ENCODE data around the gene ABCA7. TPM values are rescaled to one million over a fixed set of nuclear protein-coding genes. Genes with fewer than 3 reads are reported as not detected.
A peak's percentile ranks its signal among the peaks of the same experiment; 100 is the strongest.

Gene ABCA7
- total RNA-seq, 3 donors from 2014 or later = 8.0 to 31.8 (median 26.5) TPM

DNA sequence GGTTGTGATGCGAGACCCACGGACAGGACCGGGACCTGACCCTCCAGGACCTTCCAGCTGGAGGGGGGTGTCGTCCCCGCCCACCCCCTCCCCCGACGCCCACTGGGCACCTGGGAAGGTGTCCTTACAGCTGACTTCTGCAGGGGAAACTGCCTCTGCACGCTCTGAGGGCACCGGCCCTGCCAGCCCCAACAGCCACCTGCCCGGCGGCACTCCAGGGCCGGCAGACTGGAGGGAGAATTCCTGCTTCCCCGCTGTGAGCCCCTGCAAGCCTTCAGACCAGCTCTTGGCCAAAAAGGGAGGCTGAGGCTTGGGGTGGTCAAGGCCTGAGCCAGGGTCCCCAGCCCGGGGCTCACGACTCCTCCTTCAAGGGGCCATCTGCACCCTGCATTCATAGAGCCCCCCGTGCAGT is 12.3 kb upstream of the ABCA7 start:
- H3K4me1 ChIP-seq = peaks cover 0 to 5% of the 10 kb centered on the region in 2 donors
- no peaks in the 10 kb centered on the region for H3K9me3 ChIP-seq
- peak overlapping the region; percentile 98 to 99 for H3K27ac ChIP-seq
- peak overlapping the region; percentile 93 to 100 (median 98) for H3K4me3 ChIP-seq
- TF ChIP-seq POLR2AphosphoS5 (IDR thresholded peaks at IDR 0.05) (no peak), POLR2A (IDR thresholded peaks at IDR 0.05) (no peak)
- TF ChIP-seq, protein P1, sequence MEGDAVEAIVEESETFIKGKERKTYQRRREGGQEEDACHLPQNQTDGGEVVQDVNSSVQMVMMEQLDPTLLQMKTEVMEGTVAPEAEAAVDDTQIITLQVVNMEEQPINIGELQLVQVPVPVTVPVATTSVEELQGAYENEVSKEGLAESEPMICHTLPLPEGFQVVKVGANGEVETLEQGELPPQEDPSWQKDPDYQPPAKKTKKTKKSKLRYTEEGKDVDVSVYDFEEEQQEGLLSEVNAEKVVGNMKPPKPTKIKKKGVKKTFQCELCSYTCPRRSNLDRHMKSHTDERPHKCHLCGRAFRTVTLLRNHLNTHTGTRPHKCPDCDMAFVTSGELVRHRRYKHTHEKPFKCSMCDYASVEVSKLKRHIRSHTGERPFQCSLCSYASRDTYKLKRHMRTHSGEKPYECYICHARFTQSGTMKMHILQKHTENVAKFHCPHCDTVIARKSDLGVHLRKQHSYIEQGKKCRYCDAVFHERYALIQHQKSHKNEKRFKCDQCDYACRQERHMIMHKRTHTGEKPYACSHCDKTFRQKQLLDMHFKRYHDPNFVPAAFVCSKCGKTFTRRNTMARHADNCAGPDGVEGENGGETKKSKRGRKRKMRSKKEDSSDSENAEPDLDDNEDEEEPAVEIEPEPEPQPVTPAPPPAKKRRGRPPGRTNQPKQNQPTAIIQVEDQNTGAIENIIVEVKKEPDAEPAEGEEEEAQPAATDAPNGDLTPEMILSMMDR (IDR thresholded peaks at IDR 0.05) = no peak
- H3K27me3 ChIP-seq = no peaks in the 10 kb centered on the region
- no peak for DNase-seq (ENCODE audit: low spot score in 2 of 2)
- intact Hi-C loops (cut with DNase I; ENCODE audit: low total_unique reads) = loop anchor here (5.0 kb wide), 1 partner anchor 75 kb away; the partner anchor contains the start of gene GPX4
- H3K36me3 ChIP-seq = no peaks in the 10 kb centered on the region

DNA sequence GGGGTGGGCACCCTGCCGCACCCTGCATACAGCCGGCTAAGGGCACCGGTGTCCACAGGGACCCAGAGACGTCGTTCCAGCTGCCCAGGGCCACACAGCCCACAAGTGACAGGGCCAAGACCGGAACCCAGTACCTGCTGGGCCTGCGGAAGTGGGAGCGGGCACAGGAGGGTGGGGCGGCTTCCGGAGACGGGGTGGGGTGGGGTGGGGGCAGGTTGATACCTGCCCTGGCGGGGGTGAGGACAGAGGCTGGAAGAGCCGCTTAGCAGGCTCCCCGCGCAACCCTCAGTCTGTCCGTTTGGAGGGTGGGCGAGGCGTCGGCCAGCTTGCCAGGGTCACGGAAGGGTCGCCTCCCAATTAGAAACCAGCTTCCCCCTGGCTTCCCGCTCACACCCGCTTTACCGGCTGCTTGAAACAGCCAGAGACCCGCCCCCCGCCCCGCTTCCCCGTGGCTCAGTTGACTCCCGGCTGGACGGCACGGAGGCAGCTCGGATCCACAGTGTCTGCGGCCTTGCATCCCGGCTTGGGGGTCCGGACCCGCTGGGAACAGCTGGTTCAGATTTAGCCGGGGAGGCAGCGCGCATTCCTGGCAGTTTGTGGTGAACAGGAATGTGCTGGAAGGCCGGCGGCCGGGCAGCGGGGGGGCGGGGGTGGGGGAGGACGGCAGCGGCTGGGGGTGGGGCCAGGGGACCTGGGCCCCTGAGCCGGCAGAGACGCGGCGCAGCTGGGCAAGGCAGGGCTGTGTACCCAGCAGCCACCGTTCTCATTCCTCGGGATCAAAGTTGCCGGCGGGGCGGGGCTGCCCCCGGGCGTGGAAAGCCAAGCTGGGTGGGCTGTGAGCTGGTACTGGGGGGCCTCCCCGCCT is 11.6 kb upstream of the ABCA7 start:
- Histone ChIP-seq H3K36me3 (no peaks in the 10 kb centered on the region), H3K9me3 (no peaks in the 10 kb centered on the region), H3K27me3 (no peaks in the 10 kb centered on the region), H3K4me1 (peaks cover 0 to 5% of the 10 kb centered on the region in 2 donors), H3K4me3 (peak overlapping the region; percentile 93 to 100 (median 98)), H3K27ac (peak overlapping the region; percentile 98 to 99)
- peak; percentile 78 to 81 for DNase-seq (ENCODE audit: low spot score in 2 of 2)
- TF ChIP-seq, protein P1 (IDR thresholded peaks at IDR 0.05) = no peak
- TF ChIP-seq POLR2AphosphoS5 (IDR thresholded peaks at IDR 0.05) = peak; percentile 26 to 52 (median 49)
- intact Hi-C loops (cut with DNase I; ENCODE audit: low total_unique reads) = loop anchor here (5.0 kb wide), 1 partner anchor 74 kb away; the partner anchor contains the start of gene GPX4

DNA sequence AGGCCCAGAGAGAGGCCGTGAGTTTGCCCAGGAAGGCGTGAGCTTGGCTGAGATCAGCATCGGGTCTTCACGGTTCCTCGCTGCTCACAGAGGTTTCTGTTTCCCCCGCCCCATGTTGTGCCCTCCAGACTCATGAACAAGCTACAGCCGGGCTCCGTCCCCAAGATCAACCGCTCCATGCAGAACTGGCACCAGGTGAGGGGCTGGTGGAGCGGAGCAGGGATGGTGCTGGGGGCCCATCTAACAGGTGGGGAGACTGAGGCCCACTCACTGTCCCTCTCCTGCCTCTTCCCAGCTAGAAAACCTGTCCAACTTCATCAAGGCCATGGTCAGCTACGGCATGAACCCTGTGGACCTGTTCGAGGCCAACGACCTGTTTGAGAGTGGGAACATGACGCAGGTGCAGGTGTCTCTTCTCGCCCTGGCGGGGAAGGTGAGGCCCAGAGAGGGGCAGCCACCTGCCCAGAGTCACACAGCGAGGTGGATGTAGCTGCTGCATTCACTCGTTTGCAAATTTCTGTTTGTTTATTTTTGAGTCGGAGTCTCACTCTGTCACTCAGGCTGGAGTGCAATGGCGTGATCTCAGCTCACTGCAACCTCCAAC is 7.5 kb upstream of the ABCA7 start:
- DNase-seq (ENCODE audit: low spot score in 2 of 2) = no peak
- Histone ChIP-seq H3K36me3 (no peaks in the 10 kb centered on the region), H3K27me3 (no peaks in the 10 kb centered on the region), H3K9me3 (no peaks in the 10 kb centered on the region), H3K4me3 (no peak overlapping the region), H3K27ac (no peak overlapping the region), H3K4me1 (no peaks in the 10 kb centered on the region)
- TF ChIP-seq POLR2A (IDR thresholded peaks at IDR 0.05) = no peak
- TF ChIP-seq, protein P1 (IDR thresholded peaks at IDR 0.05) = no peak
- no peak for TF ChIP-seq POLR2AphosphoS5 (IDR thresholded peaks at IDR 0.05)
- intact Hi-C loops (cut with DNase I; ENCODE audit: low total_unique reads) = no loop called here

DNA sequence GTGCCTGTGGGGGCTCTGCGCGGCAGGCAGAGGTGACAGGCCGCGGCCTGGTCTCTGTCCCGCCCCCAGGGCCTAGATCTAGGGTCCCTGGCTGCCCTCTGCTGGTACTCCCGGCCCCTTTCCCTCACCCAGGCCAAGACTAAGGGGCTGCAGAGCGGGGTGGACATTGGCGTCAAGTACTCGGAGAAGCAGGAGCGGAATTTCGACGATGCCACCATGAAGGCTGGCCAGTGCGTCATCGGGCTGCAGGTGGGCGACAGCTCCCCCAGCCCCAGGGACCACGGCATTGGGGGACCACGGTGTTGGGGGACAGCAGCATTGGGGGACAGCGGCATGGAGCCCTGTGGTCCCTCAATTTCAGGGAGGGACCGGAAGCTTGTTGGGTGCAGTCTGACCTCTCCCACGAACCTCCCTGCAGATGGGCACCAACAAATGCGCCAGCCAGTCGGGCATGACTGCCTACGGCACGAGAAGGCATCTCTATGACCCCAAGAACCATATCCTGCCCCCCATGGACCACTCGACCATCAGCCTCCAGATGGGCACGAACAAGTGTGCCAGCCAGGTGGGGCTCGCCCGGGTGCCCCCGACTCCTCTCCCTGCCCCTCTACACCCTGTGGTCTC is 3.8 kb upstream of the ABCA7 start:
- TF ChIP-seq POLR2AphosphoS5 (IDR thresholded peaks at IDR 0.05) (no peak), POLR2A (IDR thresholded peaks at IDR 0.05) (no peak)
- TF ChIP-seq, protein P1 (IDR thresholded peaks at IDR 0.05) = no peak
- H3K27me3 ChIP-seq = no peaks in the 10 kb centered on the region
- H3K4me3 ChIP-seq = no peak overlapping the region
- H3K27ac ChIP-seq = no peak overlapping the region
- no peaks in the 10 kb centered on the region for H3K36me3 ChIP-seq
- peaks cover 0 to 7% of the 10 kb centered on the region in 2 donors for H3K4me1 ChIP-seq
- intact Hi-C loops (cut with DNase I; ENCODE audit: low total_unique reads) = no loop called here
- DNase-seq (ENCODE audit: low spot score in 2 of 2) = no peak
- no peaks in the 10 kb centered on the region for H3K9me3 ChIP-seq
